ENCODE data around the gene GUCY2C. TPM values are rescaled to one million over a fixed set of nuclear protein-coding genes. Genes with fewer than 3 reads are reported as not detected.

GUCY2C gene
- total RNA-seq, 1 experiment from 2014 or later = 0.48 TPM

DNA sequence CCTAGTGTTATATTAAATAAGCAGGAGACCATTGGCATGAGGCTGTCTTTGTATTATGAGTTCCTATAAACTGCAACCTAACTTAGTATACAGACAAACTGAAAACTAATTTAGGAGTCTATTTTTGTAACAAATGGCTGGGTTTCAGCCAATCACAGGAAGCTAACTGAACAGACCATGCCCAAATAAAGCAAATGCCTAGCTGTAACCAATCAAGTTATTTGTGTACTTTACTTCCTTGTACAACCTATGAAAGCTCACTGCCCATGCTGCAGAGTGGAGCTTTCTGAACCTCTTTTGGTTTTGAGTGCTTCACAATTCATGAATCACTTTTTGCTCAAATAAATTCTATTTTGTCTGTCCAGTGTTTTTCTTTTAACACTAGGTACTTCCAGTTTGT lies 41.6 kb downstream of the GUCY2C start:
- Histone ChIP-seq H3K9ac (ENCODE audit: low read length) (no peak overlapping the region), H3K79me2 (ENCODE audit: low read length) (no peaks in the 10 kb centered on the region), H3K27ac (ENCODE audit: low read length) (no peak overlapping the region), H3K4me2 (ENCODE audit: low read depth, low read length, poor library complexity, severe bottlenecking) (no peak overlapping the region), H3K9me3 (ENCODE audit: low read length) (no peaks in the 10 kb centered on the region), H2AFZ (ENCODE audit: low read length) (no peak overlapping the region), H3K4me1 (ENCODE audit: low read length) (peaks cover 10% of the 10 kb centered on the region), H3K36me3 (ENCODE audit: insufficient read depth, low read length) (no peaks in the 10 kb centered on the region), H4K20me1 (ENCODE audit: insufficient read depth, low read depth, low read length) (no peaks in the 10 kb centered on the region), H3K9me2 (replicated peaks; ENCODE audit: insufficient read depth, low read length) (no peaks in the 10 kb centered on the region), H3K27me3 (ENCODE audit: low read length) (no peaks in the 10 kb centered on the region), H3K4me3 (ENCODE audit: low read length) (no peak overlapping the region)
- peak; percentile 55 for DNase-seq

DNA sequence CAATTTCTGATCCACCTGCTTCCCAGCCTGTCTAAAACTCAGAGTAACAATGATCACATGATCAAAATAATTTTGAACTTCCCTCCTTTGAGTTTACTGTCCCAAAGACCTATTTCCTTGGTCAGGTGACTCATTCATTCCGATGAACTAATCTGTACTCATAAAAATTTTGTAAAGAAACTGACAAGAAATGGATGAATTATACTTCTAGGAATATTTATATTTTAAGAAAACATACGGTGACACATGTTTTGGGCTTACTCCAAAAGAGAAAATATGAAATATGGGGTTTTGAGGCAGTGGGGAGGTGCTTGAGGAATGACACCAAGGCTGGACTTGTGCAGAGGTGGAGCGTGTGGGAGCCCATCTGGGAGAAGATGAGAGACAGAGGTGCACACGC lies 42.0 kb downstream of the GUCY2C start:
- Histone ChIP-seq H2AFZ (ENCODE audit: low read length) (no peak overlapping the region), H4K20me1 (ENCODE audit: insufficient read depth, low read depth, low read length) (no peaks in the 10 kb centered on the region), H3K27ac (ENCODE audit: low read length) (no peak overlapping the region), H3K9ac (ENCODE audit: low read length) (no peak overlapping the region), H3K4me1 (ENCODE audit: low read length) (peaks cover 10% of the 10 kb centered on the region), H3K27me3 (ENCODE audit: low read length) (no peaks in the 10 kb centered on the region), H3K79me2 (ENCODE audit: low read length) (no peaks in the 10 kb centered on the region), H3K4me2 (ENCODE audit: low read depth, low read length, poor library complexity, severe bottlenecking) (no peak overlapping the region), H3K4me3 (ENCODE audit: low read length) (no peak overlapping the region), H3K9me2 (replicated peaks; ENCODE audit: insufficient read depth, low read length) (no peaks in the 10 kb centered on the region), H3K9me3 (ENCODE audit: low read length) (no peaks in the 10 kb centered on the region), H3K36me3 (ENCODE audit: insufficient read depth, low read length) (no peaks in the 10 kb centered on the region)
- DNase-seq = no peak

DNA sequence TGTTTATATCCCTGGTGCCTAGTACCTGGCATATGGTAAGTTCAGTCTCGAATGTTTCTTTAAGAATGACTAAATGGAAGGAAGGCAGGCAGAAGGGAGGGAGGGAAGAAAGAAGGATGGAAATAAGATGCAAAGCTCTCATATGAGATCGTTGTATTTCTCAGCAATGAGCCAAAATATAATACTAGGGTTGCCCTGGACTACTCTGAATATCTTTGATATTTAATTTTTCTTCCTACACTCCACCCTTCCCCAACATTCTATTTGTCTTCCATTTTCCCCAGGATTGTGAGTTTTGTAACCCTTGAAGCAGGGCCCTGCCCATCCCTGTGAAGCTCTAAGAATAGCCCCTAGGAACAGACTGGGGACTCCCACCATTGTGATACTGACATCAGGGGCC lies 43.9 kb downstream of the GUCY2C start:
- no peaks in the 10 kb centered on the region for H3K79me2 ChIP-seq (ENCODE audit: low read length)

DNA sequence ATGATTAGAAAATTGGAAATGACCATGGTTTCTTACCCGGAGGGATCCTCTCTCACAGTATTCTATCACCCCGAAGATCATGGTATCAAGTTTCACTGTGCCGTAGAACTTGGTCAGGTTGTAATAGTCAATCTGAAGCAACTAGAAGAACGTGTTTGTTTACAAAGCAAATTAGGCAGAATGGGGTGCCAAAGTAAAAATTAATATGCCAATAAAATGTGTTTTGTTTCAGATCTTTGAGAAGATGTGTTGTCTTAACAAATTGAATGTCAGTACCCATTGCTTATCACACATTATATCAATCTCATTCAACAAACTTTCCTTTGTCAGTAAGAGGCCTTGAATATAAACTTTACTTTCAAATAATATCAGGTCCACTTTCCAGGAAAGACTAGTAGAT lies 45.0 kb downstream of the GUCY2C start:
- H3K9me3 ChIP-seq (ENCODE audit: low read length) = no peaks in the 10 kb centered on the region
- H3K9ac ChIP-seq (ENCODE audit: low read length) = no peak overlapping the region
- H3K27me3 ChIP-seq (ENCODE audit: low read length) = no peaks in the 10 kb centered on the region
- H3K4me2 ChIP-seq (ENCODE audit: low read depth, low read length, poor library complexity, severe bottlenecking) = peak overlapping the region; percentile 15
- 0 out of 2 replicates have a peak overlapping the region, but pooled peaks have one; percentile 16 for H2AFZ ChIP-seq (ENCODE audit: low read length)
- no peaks in the 10 kb centered on the region for H3K79me2 ChIP-seq (ENCODE audit: low read length)
- no peak overlapping the region for H3K4me3 ChIP-seq (ENCODE audit: low read length)
- H3K4me1 ChIP-seq (ENCODE audit: low read length) = peaks cover 10% of the 10 kb centered on the region
- H3K9me2 ChIP-seq (replicated peaks; ENCODE audit: insufficient read depth, low read length) = no peaks in the 10 kb centered on the region
- H3K36me3 ChIP-seq (ENCODE audit: insufficient read depth, low read length) = no peaks in the 10 kb centered on the region
- no peak for DNase-seq
- no peak overlapping the region for H3K27ac ChIP-seq (ENCODE audit: low read length)
- H4K20me1 ChIP-seq (ENCODE audit: insufficient read depth, low read depth, low read length) = no peaks in the 10 kb centered on the region

More for the DNA sequence above, 43.9 kb downstream of the GUCY2C start:
- Histone ChIP-seq H2AFZ (ENCODE audit: low read length) (no peak overlapping the region), H4K20me1 (ENCODE audit: insufficient read depth, low read depth, low read length) (no peaks in the 10 kb centered on the region), H3K9me3 (ENCODE audit: low read length) (no peaks in the 10 kb centered on the region), H3K4me3 (ENCODE audit: low read length) (no peak overlapping the region), H3K9ac (ENCODE audit: low read length) (no peak overlapping the region), H3K4me1 (ENCODE audit: low read length) (peaks cover 10% of the 10 kb centered on the region), H3K27me3 (ENCODE audit: low read length) (no peaks in the 10 kb centered on the region), H3K4me2 (ENCODE audit: low read depth, low read length, poor library complexity, severe bottlenecking) (no peak overlapping the region), H3K9me2 (replicated peaks; ENCODE audit: insufficient read depth, low read length) (no peaks in the 10 kb centered on the region), H3K36me3 (ENCODE audit: insufficient read depth, low read length) (no peaks in the 10 kb centered on the region), H3K27ac (ENCODE audit: low read length) (no peak overlapping the region)
- no peak for DNase-seq

DNA sequence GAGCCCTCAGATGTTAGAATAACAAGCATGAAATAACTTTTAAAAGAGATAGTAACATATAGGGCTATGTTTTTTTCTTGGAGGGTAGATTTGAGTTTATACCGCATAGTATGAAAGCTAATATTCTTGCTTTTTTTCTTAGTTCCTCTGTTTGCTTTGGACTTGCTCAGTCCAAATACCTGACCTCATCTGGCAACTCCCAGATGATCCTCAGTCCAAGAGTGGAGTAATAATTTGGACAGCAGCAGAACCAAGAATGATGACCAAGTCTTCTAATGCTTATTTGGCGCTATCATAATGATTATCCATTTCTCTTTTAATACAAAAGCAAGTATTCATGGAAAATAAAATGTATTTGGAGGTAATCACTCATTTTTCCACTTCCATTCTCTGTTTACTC lies 45.6 kb downstream of the GUCY2C start:
- H3K36me3 ChIP-seq (ENCODE audit: insufficient read depth, low read length) = no peaks in the 10 kb centered on the region
- H3K79me2 ChIP-seq (ENCODE audit: low read length) = no peaks in the 10 kb centered on the region
- no peak overlapping the region for H2AFZ ChIP-seq (ENCODE audit: low read length)
- no peaks in the 10 kb centered on the region for H3K27me3 ChIP-seq (ENCODE audit: low read length)
- no peaks in the 10 kb centered on the region for H4K20me1 ChIP-seq (ENCODE audit: insufficient read depth, low read depth, low read length)
- no peak for DNase-seq
- no peak overlapping the region for H3K9ac ChIP-seq (ENCODE audit: low read length)
- H3K9me2 ChIP-seq (replicated peaks; ENCODE audit: insufficient read depth, low read length) = no peaks in the 10 kb centered on the region
- no peaks in the 10 kb centered on the region for H3K9me3 ChIP-seq (ENCODE audit: low read length)
- H3K4me3 ChIP-seq (ENCODE audit: low read length) = no peak overlapping the region
- H3K27ac ChIP-seq (ENCODE audit: low read length) = no peak overlapping the region
- H3K4me1 ChIP-seq (ENCODE audit: low read length) = peaks cover 10% of the 10 kb centered on the region
- H3K4me2 ChIP-seq (ENCODE audit: low read depth, low read length, poor library complexity, severe bottlenecking) = peak overlapping the region; percentile 15

DNA sequence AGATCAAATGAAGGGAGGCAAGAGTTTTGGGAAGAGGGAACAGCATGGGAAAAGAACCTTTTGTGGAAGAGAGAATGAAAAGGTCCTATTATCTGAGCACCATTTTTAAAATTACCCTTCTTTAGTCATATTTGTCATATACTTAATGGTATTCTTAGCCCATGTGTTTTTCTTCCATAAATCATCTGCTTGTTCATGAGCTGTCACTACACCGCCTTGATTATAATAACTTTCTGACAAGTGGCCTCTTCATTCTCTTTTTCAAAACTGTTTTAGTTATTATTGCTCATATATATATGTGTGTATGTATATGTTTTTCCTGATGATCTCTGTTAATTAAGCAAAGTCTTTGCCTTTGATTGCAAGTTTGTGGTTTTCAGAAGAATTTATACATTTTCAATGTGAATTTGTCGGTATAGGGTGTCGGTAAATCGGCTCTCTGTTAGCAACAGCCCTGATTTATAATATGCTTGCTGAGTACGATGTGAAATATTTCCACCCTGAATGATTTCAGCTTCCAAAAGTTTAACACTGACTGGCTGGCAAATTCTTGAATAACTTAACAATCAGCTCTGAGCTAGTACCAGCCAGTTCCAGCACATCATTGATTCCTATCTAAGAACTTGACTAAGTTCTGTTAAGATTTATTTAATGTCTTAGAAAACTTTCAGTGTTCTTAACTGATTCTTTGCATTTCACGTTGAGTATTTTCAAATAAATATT lies 49.2 kb downstream of the GUCY2C start:
- H2AFZ ChIP-seq (ENCODE audit: low read length) = no peak overlapping the region
- no peaks in the 10 kb centered on the region for H3K9me3 ChIP-seq (ENCODE audit: low read length)

DNA sequence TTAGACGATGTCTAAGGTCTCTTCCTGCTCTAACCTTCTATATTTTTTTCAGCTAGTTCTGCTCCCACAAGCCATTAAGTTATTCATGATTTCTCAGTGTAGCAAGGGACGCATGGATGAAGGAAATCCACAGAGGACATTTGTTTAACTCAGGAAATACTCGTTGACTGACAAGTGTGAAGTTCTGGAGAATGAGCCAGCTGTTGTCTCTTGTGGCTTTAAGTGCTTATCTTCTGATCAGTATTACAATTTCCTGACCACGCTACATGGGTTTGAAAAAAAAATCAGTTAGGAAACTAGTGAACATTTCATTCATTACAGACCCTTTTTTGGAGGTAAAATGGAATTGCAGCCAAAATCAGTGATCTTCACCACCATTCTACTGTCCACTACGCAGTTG lies 53.1 kb downstream of the GUCY2C start:
- no peaks in the 10 kb centered on the region for H3K9me2 ChIP-seq (replicated peaks; ENCODE audit: insufficient read depth, low read length)
- peak overlapping the region; percentile 57 for H3K4me2 ChIP-seq (ENCODE audit: low read depth, low read length, poor library complexity, severe bottlenecking)
- H3K4me3 ChIP-seq (ENCODE audit: low read length) = peak overlapping the region; percentile 33; the same call in 1 of the 2 replicates
- H3K4me1 ChIP-seq (ENCODE audit: low read length) = peaks cover 25% of the 10 kb centered on the region
- no peaks in the 10 kb centered on the region for H3K79me2 ChIP-seq (ENCODE audit: low read length)
- no peaks in the 10 kb centered on the region for H4K20me1 ChIP-seq (ENCODE audit: insufficient read depth, low read depth, low read length)
- H3K27ac ChIP-seq (ENCODE audit: low read length) = peak overlapping the region; percentile 55
- DNase-seq = no peak
- no peaks in the 10 kb centered on the region for H3K9me3 ChIP-seq (ENCODE audit: low read length)
- H2AFZ ChIP-seq (ENCODE audit: low read length) = peak overlapping the region; percentile 38
- no peaks in the 10 kb centered on the region for H3K36me3 ChIP-seq (ENCODE audit: insufficient read depth, low read length)
- H3K9ac ChIP-seq (ENCODE audit: low read length) = no peak overlapping the region
- no peaks in the 10 kb centered on the region for H3K27me3 ChIP-seq (ENCODE audit: low read length)

More for the DNA sequence above, 49.2 kb downstream of the GUCY2C start:
- Histone ChIP-seq H3K36me3 (ENCODE audit: insufficient read depth, low read length) (no peaks in the 10 kb centered on the region), H3K9ac (ENCODE audit: low read length) (no peak overlapping the region), H4K20me1 (ENCODE audit: insufficient read depth, low read depth, low read length) (no peaks in the 10 kb centered on the region), H3K4me3 (ENCODE audit: low read length) (no peak overlapping the region), H3K9me2 (replicated peaks; ENCODE audit: insufficient read depth, low read length) (no peaks in the 10 kb centered on the region), H3K27ac (ENCODE audit: low read length) (no peak overlapping the region), H3K4me1 (ENCODE audit: low read length) (peaks cover 31% of the 10 kb centered on the region), H3K4me2 (ENCODE audit: low read depth, low read length, poor library complexity, severe bottlenecking) (no peak overlapping the region), H3K27me3 (ENCODE audit: low read length) (no peaks in the 10 kb centered on the region), H3K79me2 (ENCODE audit: low read length) (no peaks in the 10 kb centered on the region)
- no peak for DNase-seq

DNA sequence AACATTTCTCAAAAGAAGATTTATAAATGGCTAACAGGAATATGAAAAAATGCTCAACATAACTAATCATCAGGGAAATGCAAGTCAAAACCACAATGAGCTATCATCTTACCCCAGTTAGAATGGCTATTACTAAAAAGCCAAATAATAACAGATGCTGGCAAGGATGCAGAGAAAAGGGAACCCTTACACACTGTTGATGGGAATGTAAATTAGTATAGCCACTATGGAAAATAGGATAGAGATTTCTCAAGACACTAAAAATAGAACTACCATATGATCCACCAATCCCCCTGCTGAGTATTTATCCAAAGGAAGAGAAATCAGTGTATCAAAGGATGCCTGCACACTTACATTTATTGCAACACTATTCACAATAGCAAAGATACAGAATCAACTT lies 58.3 kb downstream of the GUCY2C start:
- no peak overlapping the region for H3K4me3 ChIP-seq (ENCODE audit: low read length)
- H3K4me1 ChIP-seq (ENCODE audit: low read length) = peaks cover 2% of the 10 kb centered on the region

More for the DNA sequence above, 58.3 kb downstream of the GUCY2C start:
- Histone ChIP-seq H3K9me3 (ENCODE audit: low read length) (peaks cover 6% of the 10 kb centered on the region), H3K36me3 (ENCODE audit: insufficient read depth, low read length) (no peaks in the 10 kb centered on the region), H2AFZ (ENCODE audit: low read length) (no peak overlapping the region), H3K79me2 (ENCODE audit: low read length) (no peaks in the 10 kb centered on the region), H3K9me2 (replicated peaks; ENCODE audit: insufficient read depth, low read length) (no peaks in the 10 kb centered on the region), H4K20me1 (ENCODE audit: insufficient read depth, low read depth, low read length) (no peaks in the 10 kb centered on the region), H3K27ac (ENCODE audit: low read length) (no peak overlapping the region), H3K27me3 (ENCODE audit: low read length) (no peaks in the 10 kb centered on the region), H3K9ac (ENCODE audit: low read length) (no peak overlapping the region), H3K4me2 (ENCODE audit: low read depth, low read length, poor library complexity, severe bottlenecking) (no peak overlapping the region)
- no peak for DNase-seq

Data from Karpas-422 (cell line).